HepG2 (cell line): Measurements from ENCODE around the gene ZG16B. TPM values are rescaled to one million over a fixed set of nuclear protein-coding genes. Genes with fewer than 3 reads are reported as not detected.

ENCODE experiments used
- ATAC-seq: fragments of 200-7000 bp; cut with Tn5 transposase; 3 replicates; pipeline ENCODE4 v1.9.1; 2020; ENCODE audit warnings: mild to moderate bottlenecking, moderate library complexity
- BruUV-seq: library from RNA; stranded (reverse); fragments of 400-500 nt; replicated peaks from 2 replicates; lab custom pipeline; 2021; lab: Mats Ljungman, UMichigan
- CTCF ChIA-PET: fragments of 300-600 bp; formaldehyde crosslinking; extraction: SDS; loops from one replicate; lab custom pipeline; 2021; ENCODE audit warnings: low total read pairs, inconsistent platforms, low intra/inter-chr PET ratio; lab: Yijun Ruan, JAX
- POLR2A ChIA-PET: fragments of 350-600 bp; sonication (Branson Sonifier 250); formaldehyde crosslinking; loops from one replicate; lab custom pipeline; 2020; ENCODE audit warnings: antibody characterized with exemption, inconsistent platforms; lab: Yijun Ruan, JAX
- DNase-seq: peaks from one replicate; pipeline ENCODE4 v3.0.0-alpha.2; 2015; ENCODE audit warnings: low spot score
- FAIRE-seq: peaks from 3 replicates; lab custom pipeline; 2011; peaks lifted over from hg19 to GRCh38; lab: Jason Lieb, UNC
- H2AFZ ChIP-seq: one replicate; pipeline ENCODE4 v1.6.1; 2011; ENCODE audit warnings: low read length, inconsistent platforms
- H3K27ac ChIP-seq: fragments of 300-600 bp; 3 replicates; pipeline ENCODE4 v1.8.0; 2011; ENCODE audit warnings: mixed run types, mild to moderate bottlenecking, mixed read lengths, low read length, inconsistent platforms; ENCODE audit not compliant: insufficient read depth; ENCODE audit errors: extremely low read length
- H3K27me3 ChIP-seq, 2 experiments: fragments of 200-600 bp in 1 of 2; 2 replicates in 1 of 2; 3 replicates in 1 of 2; pipeline versions ENCODE4 v1.6.0 to v1.8.0; 2011; ENCODE audit warnings: low read length in 2 of 2, mild to moderate bottlenecking in 2 of 2, moderate library complexity in 2 of 2, inconsistent platforms in 1 of 2; ENCODE audit not compliant: insufficient read depth in 2 of 2, control insufficient read depth in 1 of 2
- H3K36me3 ChIP-seq, 2 experiments: fragments of 200-600 bp in 1 of 2; replicated peaks in 1 of 2; 2 replicates in 1 of 2; 3 replicates in 1 of 2; pipeline versions ENCODE4 v1.5.1 to v1.8.0; 2011; ENCODE audit warnings: low read length in 2 of 2, inconsistent platforms in 1 of 2; ENCODE audit not compliant: insufficient read depth in 2 of 2, control insufficient read depth in 1 of 2
- H3K4me1 ChIP-seq: 2 replicates; pipeline ENCODE4 v1.5.1; 2012; ENCODE audit warnings: low read length, inconsistent platforms; ENCODE audit not compliant: insufficient read depth
- H3K4me2 ChIP-seq: 2 replicates; pipeline ENCODE4 v1.6.0; 2011; ENCODE audit warnings: low read depth, low read length, inconsistent platforms
- H3K4me3 ChIP-seq, 3 experiments: fragments of 200-600 bp in 1 of 3; sonication (generic), shearing (Covaris generic) in 1 of 3; replicated peaks in 1 of 3; 2 replicates each; pipeline ENCODE4 v1.5.1; 2011 to 2016; ENCODE audit warnings: low read length in 3 of 3, inconsistent platforms in 2 of 3, low read depth in 2 of 3, mild to moderate bottlenecking in 2 of 3, control low read depth in 1 of 3, mixed read lengths in 1 of 3; ENCODE audit not compliant: insufficient read depth in 1 of 3
- H3K79me2 ChIP-seq: one replicate; pipeline ENCODE4 v1.6.1; 2011; ENCODE audit warnings: low read length, inconsistent platforms; ENCODE audit not compliant: insufficient read depth
- H3K9ac ChIP-seq: 2 replicates; pipeline ENCODE4 v1.6.0; 2011; ENCODE audit warnings: mild to moderate bottlenecking, low read depth, low read length, inconsistent platforms; ENCODE audit not compliant: insufficient read depth
- H3K9me3 ChIP-seq: 2 replicates; pipeline ENCODE4 v1.5.1; 2012; ENCODE audit warnings: mild to moderate bottlenecking, low read length
- H4K20me1 ChIP-seq: 2 replicates; pipeline ENCODE4 v1.6.0; 2011; ENCODE audit warnings: inconsistent platforms, mild to moderate bottlenecking, low read length, moderate library complexity; ENCODE audit not compliant: insufficient read depth
- FOXK1 ChIP-seq: sonication (generic); formaldehyde crosslinking; IDR thresholded peaks from 2 replicates; pipeline ENCODE4 v1.4.0; 2020; ENCODE audit warnings: low read depth, missing genetic modification reagents, borderline replicate concordance
- FOXP1 ChIP-seq, 2 experiments: fragments of 450-650 bp in 1 of 2; IDR thresholded peaks; 2 replicates each; pipeline ENCODE4 v1.6.1; 2017 to 2018; ENCODE audit warnings: antibody characterized with exemption in 1 of 2
- GTF2F1 ChIP-seq: fragments of 150-350 bp; IDR thresholded peaks from 2 replicates; pipeline ENCODE4 v1.6.1; 2014; ENCODE audit warnings: low read length
- HNRNPK ChIP-seq: fragments of 200-400 bp; formaldehyde crosslinking; IDR thresholded peaks from 2 replicates; pipeline ENCODE4 v1.6.1; 2018; ENCODE audit warnings: low read length, low read depth, moderate library complexity, mild to moderate bottlenecking; ENCODE audit not compliant: poor library complexity, severe bottlenecking
- KDM5A ChIP-seq: fragments of 200-600 bp; sonication (generic); IDR thresholded peaks from 2 replicates; pipeline ENCODE4 v1.7.0; 2018; ENCODE audit warnings: antibody characterized with exemption, mild to moderate bottlenecking, low read length, borderline replicate concordance
- NBN ChIP-seq: fragments of 450-650 bp; conservative IDR thresholded peaks from 2 replicates; pipeline ENCODE4 v1.6.1; 2017
- POLR2G ChIP-seq: fragments of 200-400 bp; formaldehyde crosslinking; IDR thresholded peaks from 2 replicates; pipeline ENCODE4 v1.6.1; 2018; ENCODE audit warnings: mild to moderate bottlenecking, low read depth, low read length, moderate library complexity
- RXRA ChIP-seq: sonication (generic); formaldehyde crosslinking; IDR thresholded peaks from 2 replicates; pipeline ENCODE4 v1.5.1; 2020; ENCODE audit warnings: missing genetic modification reagents
- TOE1 ChIP-seq: sonication (generic); formaldehyde crosslinking; IDR thresholded peaks from 2 replicates; pipeline ENCODE4 v1.4.0; 2020; ENCODE audit warnings: mild to moderate bottlenecking, missing genetic modification reagents
- YEATS2 ChIP-seq: sonication (generic); formaldehyde crosslinking; IDR thresholded peaks from 2 replicates; pipeline ENCODE4 v1.4.0; 2020; ENCODE audit warnings: missing genetic modification reagents, borderline replicate concordance
- ZNF121 ChIP-seq: sonication (generic); formaldehyde crosslinking; IDR thresholded peaks from 2 replicates; pipeline ENCODE4 v1.5.0; 2020; ENCODE audit warnings: mild to moderate bottlenecking, missing genetic modification reagents
- WGBS: methylation state at CpG from one replicate; pipeline ENCODE4 v1.1.6; 2017; ENCODE audit warnings: low lambda C conversion rate; 5-methylcytosine and 5-hydroxymethylcytosine counted together
- in situ Hi-C: cut with HindIII; loops from 2 replicates; pipeline ENCODE4 v1.10.0; 2017; ENCODE audit warnings: low pct_unique_long_range_greater_than_20kb; ENCODE audit not compliant: extremely low pct_ligation_motif_present
- intact Hi-C: fragments of 100-400 bp; cut with micrococcal nuclease; formaldehyde crosslinking; loops from one replicate; pipeline ENCODE4 v1.10.0; 2022; ENCODE audit not compliant: unreplicated experiment
- polyA plus RNA-seq, 8 experiments: library from polyadenylated mRNA; depleted of rRNA in 3 of 8; stranded (reverse) in 7 of 8; unstranded in 1 of 8; fragments of >200 nt; fragmentation: Illumina TruSeq in 4 of 8; extraction: Trizol in 4 of 8; gene quantifications; 2 replicates each; pipeline versions ENCODE4 v1.2.1 to v1.2.3, GENCODE V29; 2011 to 2016; ENCODE audit warnings: low read depth in 4 of 8, missing spikeins in 1 of 8, mixed read lengths in 1 of 8; ENCODE audit not compliant: insufficient read depth in 1 of 8
- total RNA-seq, 5 experiments: library from RNA; depleted of rRNA; stranded (reverse); fragments of >200 nt; fragmentation: Illumina TruSeq; extraction: Trizol; gene quantifications; 2 replicates each; pipeline ENCODE4 v1.2.3, GENCODE V29; 2016; ENCODE audit warnings: low read depth in 1 of 5
- TF ChIP-seq, protein P1 (sequence below): sonication (generic); formaldehyde crosslinking; IDR thresholded peaks from 2 replicates; pipeline ENCODE4 v1.4.0; 2020; ENCODE audit warnings: mild to moderate bottlenecking, low read depth, missing genetic modification reagents
- TF ChIP-seq, protein P2 (sequence below): sonication (generic); formaldehyde crosslinking; IDR thresholded peaks from 2 replicates; pipeline ENCODE4 v1.4.0; 2020; ENCODE audit warnings: missing genetic modification reagents, mild to moderate bottlenecking, borderline replicate concordance

Gene ZG16B
- total and polyA plus RNA-seq, 2 of the 13 experiments (the other 11 are each of a cell fraction or from before 2014, with no cell fraction given), result 1.5 to 11.3 TPM

DNA sequence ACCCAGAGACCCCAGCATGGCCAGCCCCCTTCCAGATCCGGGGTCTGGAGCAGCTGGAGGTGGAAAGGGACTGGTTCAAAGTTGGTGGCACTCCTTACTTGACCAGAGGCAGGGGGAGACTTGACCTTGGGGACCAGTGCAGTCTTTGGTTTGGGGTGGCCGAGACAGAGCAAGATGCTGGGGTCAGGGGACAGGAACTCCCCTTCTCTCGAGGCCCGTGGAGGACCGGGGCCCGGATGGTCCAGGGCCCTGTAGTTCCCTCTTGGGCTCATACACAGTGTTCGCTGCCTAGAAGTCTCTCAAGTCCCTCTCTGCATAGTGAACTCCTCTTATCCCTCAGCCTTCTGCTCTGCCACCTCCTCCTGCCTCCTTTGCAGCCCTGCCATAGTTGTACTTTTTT lies 42.1 kb upstream of the ZG16B start:
- H3K36me3 ChIP-seq, result no peaks in the 10 kb centered on the region
- no peaks in the 10 kb centered on the region for H3K9me3 ChIP-seq
- TF ChIP-seq GTF2F1 (no peak), RXRA (no peak), HNRNPK (no peak), POLR2G (no peak), ZNF121 (CRISPR knock-in tag) (no peak), YEATS2 (CRISPR knock-in tag) (no peak), KDM5A (no peak), NBN (no peak), FOXK1 (CRISPR knock-in tag) (no peak), TOE1 (CRISPR knock-in tag) (no peak), FOXP1 (IDR thresholded peaks at IDR 0.05) (no peak), FOXP1 (CRISPR knock-in tag; IDR thresholded peaks at IDR 0.05) (no peak)
- TF ChIP-seq, protein P1, sequence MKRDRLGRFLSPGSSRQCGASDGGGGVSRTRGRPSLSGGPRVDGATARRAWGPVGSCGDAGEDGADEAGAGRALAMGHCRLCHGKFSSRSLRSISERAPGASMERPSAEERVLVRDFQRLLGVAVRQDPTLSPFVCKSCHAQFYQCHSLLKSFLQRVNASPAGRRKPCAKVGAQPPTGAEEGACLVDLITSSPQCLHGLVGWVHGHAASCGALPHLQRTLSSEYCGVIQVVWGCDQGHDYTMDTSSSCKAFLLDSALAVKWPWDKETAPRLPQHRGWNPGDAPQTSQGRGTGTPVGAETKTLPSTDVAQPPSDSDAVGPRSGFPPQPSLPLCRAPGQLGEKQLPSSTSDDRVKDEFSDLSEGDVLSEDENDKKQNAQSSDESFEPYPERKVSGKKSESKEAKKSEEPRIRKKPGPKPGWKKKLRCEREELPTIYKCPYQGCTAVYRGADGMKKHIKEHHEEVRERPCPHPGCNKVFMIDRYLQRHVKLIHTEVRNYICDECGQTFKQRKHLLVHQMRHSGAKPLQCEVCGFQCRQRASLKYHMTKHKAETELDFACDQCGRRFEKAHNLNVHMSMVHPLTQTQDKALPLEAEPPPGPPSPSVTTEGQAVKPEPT (CRISPR knock-in tag), result no peak
- TF ChIP-seq, protein P2, sequence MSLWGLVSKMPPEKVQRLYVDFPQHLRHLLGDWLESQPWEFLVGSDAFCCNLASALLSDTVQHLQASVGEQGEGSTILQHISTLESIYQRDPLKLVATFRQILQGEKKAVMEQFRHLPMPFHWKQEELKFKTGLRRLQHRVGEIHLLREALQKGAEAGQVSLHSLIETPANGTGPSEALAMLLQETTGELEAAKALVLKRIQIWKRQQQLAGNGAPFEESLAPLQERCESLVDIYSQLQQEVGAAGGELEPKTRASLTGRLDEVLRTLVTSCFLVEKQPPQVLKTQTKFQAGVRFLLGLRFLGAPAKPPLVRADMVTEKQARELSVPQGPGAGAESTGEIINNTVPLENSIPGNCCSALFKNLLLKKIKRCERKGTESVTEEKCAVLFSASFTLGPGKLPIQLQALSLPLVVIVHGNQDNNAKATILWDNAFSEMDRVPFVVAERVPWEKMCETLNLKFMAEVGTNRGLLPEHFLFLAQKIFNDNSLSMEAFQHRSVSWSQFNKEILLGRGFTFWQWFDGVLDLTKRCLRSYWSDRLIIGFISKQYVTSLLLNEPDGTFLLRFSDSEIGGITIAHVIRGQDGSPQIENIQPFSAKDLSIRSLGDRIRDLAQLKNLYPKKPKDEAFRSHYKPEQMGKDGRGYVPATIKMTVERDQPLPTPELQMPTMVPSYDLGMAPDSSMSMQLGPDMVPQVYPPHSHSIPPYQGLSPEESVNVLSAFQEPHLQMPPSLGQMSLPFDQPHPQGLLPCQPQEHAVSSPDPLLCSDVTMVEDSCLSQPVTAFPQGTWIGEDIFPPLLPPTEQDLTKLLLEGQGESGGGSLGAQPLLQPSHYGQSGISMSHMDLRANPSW (CRISPR knock-in tag), result no peak
- TF ChIP-seq, all 625 proteins: peak for 0
- H3K4me1 ChIP-seq, result peaks cover 18% of the 10 kb centered on the region
- no peaks in the 10 kb centered on the region for H3K79me2 ChIP-seq
- 28% methylated on average over 4 of the region's 7 CpGs for WGBS
- ChIA-PET CTCF (no interaction called here), POLR2A (interaction anchor here (1.2 kb wide), 1 partner anchor 11 kb away, joined by 3 read pairs; the partner anchor contains the start of gene ELOB)
- no TSS peak for BruUV-seq
- no peaks in the 10 kb centered on the region for H4K20me1 ChIP-seq
- H3K9ac ChIP-seq, result no peak overlapping the region
- intact Hi-C loops (no loop called here), in situ Hi-C loops (loop anchor here (5.0 kb wide), 1 partner anchor 39 kb away; no protein-coding TSS in a partner anchor)
- DNase-seq, result no peak
- peaks cover 9 to 67% of the 10 kb centered on the region in 2 experiments; a peak in 4 of 5 replicates for H3K27me3 ChIP-seq
- ATAC-seq, result no peak
- H3K27ac ChIP-seq, result no peak overlapping the region
- no peak overlapping the region for H3K4me2 ChIP-seq
- no peak for FAIRE-seq
- no peak overlapping the region for H2AFZ ChIP-seq
- H3K4me3 ChIP-seq, result no peak overlapping the region
